Measurements from ENCODE around the gene KDM2A. TPM values are rescaled to one million over a fixed set of nuclear protein-coding genes. Genes with fewer than 3 reads are reported as not detected.

KDM2A gene
- total RNA-seq, 1 experiment from 2014 or later = 50.4 TPM

DNA sequence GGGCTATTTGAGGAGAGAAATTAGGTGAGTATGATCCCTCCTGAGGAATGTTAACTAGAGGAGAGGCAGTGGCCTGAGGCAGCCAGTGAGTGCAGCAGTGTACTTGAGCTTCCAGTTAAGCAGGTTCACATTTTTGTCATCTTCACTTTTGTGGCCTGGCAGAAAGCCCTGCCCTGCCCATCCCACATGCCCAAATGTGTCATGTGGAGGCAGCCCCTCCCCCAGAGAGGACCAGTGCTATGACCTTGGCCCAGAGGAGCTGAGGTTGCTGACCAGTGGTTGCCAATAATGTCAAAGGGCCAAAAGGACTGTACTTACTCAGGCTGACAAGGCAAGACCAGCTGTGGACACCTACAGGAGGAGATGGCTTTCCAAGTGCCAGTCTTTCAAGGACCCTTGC lies 129.6 kb downstream of the KDM2A start:
- Histone ChIP-seq H4K20me1 (ENCODE audit: insufficient read depth) (no peaks in the 10 kb centered on the region), H3K79me2 (ENCODE audit: insufficient read depth, low read length) (peaks cover 54% of the 10 kb centered on the region), H3K9ac (ENCODE audit: low read length) (no peak overlapping the region), H3K4me3 (replicated peaks in 1 of 2; ENCODE audit: low read depth in 1 of 2, low read length in 2 of 2) (no peak overlapping the region), H3K27ac (ENCODE audit: low read depth, low read length) (peak overlapping the region; percentile 38; the same call in 1 of the 2 replicates), H3K36me3 (ENCODE audit: control insufficient read depth in 1 of 2, insufficient read depth in 2 of 2, low read length in 2 of 2) (peaks cover 66 to 92% of the 10 kb centered on the region in 2 experiments), H3K9me2 (ENCODE audit: insufficient read depth) (no peaks in the 10 kb centered on the region), H2AFZ (ENCODE audit: low read depth, low read length, poor library complexity, severe bottlenecking) (no peak overlapping the region), H3K27me3 (ENCODE audit: insufficient read depth, low read length) (no peaks in the 10 kb centered on the region), H3K4me1 (ENCODE audit: control insufficient read depth in 1 of 2, insufficient read depth in 2 of 2, low read length in 2 of 2) (peaks cover 20 to 22% of the 10 kb centered on the region in 2 experiments), H3K9me3 (ENCODE audit: control insufficient read depth in 1 of 2, insufficient read depth in 1 of 2, low read depth in 1 of 2, low read length in 2 of 2) (no peaks in the 10 kb centered on the region), H3K4me2 (ENCODE audit: low read length) (peak overlapping the region; percentile 33)
- ATAC-seq (peak; percentile 56), DNase-seq (ENCODE audit: low read depth, low spot score) (no peak)
- ChIA-PET POLR2A (interaction anchor here (1.4 kb wide), 1 partner anchor 9 kb away, joined by 5 read pairs; no protein-coding TSS in a partner anchor), RAD21 (ENCODE audit: low non-redundant PET in 1 of 2, low total read pairs in 2 of 2, uncharacterized antibody in 2 of 2, unreplicated experiment in 2 of 2) (no interaction called here), CTCF (no interaction called here)
- intact Hi-C loops (cut with micrococcal nuclease) = loop anchor here (10.0 kb wide), 1 partner anchor 194 kb away; the partner anchor contains the start of gene RHOD
- BruUV-seq (replicated peaks) = no TSS peak
- no peak for TF ChIP-seq CBX3 (IDR thresholded peaks at IDR 0.05; ENCODE audit: low read depth)
- peak; percentile 78 for TF ChIP-seq SP1 (IDR thresholded peaks at IDR 0.05; ENCODE audit: low read depth)
- no peak for TF ChIP-seq CTCF (IDR thresholded peaks at IDR 0.05 in 2 of 3, conservative IDR thresholded peaks at IDR 0.05 in 1 of 3; ENCODE audit: borderline replicate concordance in 1 of 3, insufficient read depth in 1 of 3, low read depth in 2 of 3, low read length in 2 of 3)
- no peak for TF ChIP-seq POLR2A (IDR thresholded peaks at IDR 0.05; ENCODE audit: borderline replicate concordance, extremely low read depth, insufficient read depth, insufficient read length)
- TF ChIP-seq ZFX (IDR thresholded peaks at IDR 0.05) = no peak
- peak; percentile 41; the same call in 1 of the 2 replicates for TF ChIP-seq SIN3A (IDR thresholded peaks at IDR 0.05; ENCODE audit: low read depth)
- no peak for TF ChIP-seq REST (IDR thresholded peaks at IDR 0.05; ENCODE audit: low read depth)
- TF ChIP-seq FOSL1 (IDR thresholded peaks at IDR 0.05; ENCODE audit: low read depth) = no peak
- no peak for TF ChIP-seq POLR2AphosphoS5 (IDR thresholded peaks at IDR 0.05; ENCODE audit: low read depth, low read length)
- no peak for TF ChIP-seq CEBPB (IDR thresholded peaks at IDR 0.05; ENCODE audit: low read depth)
- TF ChIP-seq ATF3 (IDR thresholded peaks at IDR 0.05) = no peak
- no peak for TF ChIP-seq YY1 (IDR thresholded peaks at IDR 0.05; ENCODE audit: extremely low read depth, insufficient replicate concordance, low read depth, low read length)
- TF ChIP-seq MAX (IDR thresholded peaks at IDR 0.05) = peak; percentile 53; the same call in 1 of the 2 replicates
- peak; percentile 61 for TF ChIP-seq SRF (IDR thresholded peaks at IDR 0.05; ENCODE audit: low read depth)
- no peak for TF ChIP-seq ZNF274 (IDR thresholded peaks at IDR 0.05; ENCODE audit: low read depth, low read length)
- TF ChIP-seq EZH2 (IDR thresholded peaks at IDR 0.05) = no peak
- TF ChIP-seq, protein P1, sequence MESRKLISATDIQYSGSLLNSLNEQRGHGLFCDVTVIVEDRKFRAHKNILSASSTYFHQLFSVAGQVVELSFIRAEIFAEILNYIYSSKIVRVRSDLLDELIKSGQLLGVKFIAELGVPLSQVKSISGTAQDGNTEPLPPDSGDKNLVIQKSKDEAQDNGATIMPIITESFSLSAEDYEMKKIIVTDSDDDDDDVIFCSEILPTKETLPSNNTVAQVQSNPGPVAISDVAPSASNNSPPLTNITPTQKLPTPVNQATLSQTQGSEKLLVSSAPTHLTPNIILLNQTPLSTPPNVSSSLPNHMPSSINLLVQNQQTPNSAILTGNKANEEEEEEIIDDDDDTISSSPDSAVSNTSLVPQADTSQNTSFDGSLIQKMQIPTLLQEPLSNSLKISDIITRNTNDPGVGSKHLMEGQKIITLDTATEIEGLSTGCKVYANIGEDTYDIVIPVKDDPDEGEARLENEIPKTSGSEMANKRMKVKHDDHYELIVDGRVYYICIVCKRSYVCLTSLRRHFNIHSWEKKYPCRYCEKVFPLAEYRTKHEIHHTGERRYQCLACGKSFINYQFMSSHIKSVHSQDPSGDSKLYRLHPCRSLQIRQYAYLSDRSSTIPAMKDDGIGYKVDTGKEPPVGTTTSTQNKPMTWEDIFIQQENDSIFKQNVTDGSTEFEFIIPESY (IDR thresholded peaks at IDR 0.05; ENCODE audit: extremely low read depth, insufficient replicate concordance, low read length) = no peak
- TF ChIP-seq ELF1 (IDR thresholded peaks at IDR 0.05; ENCODE audit: borderline replicate concordance, low read depth) = no peak
- TF ChIP-seq TCF7L2 (IDR thresholded peaks at IDR 0.05; ENCODE audit: borderline replicate concordance, extremely low read depth, insufficient read depth, insufficient read length) = no peak
- peak; percentile 28; the same call in 1 of the 2 replicates for TF ChIP-seq JUND (IDR thresholded peaks at IDR 0.05)
- TF ChIP-seq EGR1 (IDR thresholded peaks at IDR 0.05; ENCODE audit: low read depth) = no peak

Data from HCT116 (cell line).